Kidney epithelial cell (primary cell): ENCODE data around the gene CD3D. TPM values are rescaled to one million over a fixed set of nuclear protein-coding genes. Genes with fewer than 3 reads are reported as not detected.

Source experiments
- DNase-seq: peaks from one replicate; pipeline ENCODE4 v3.0.0-alpha.2; 2010; ENCODE audit warnings: low read depth
- H3K27me3 ChIP-seq: 2 replicates; pipeline ENCODE4 v1.6.0; 2011; ENCODE audit warnings: low read length; ENCODE audit not compliant: control insufficient read depth, insufficient read depth
- H3K36me3 ChIP-seq: 2 replicates; pipeline ENCODE4 v1.5.1; 2011; ENCODE audit warnings: low read length; ENCODE audit not compliant: control insufficient read depth, insufficient read depth
- H3K4me3 ChIP-seq: 2 replicates; pipeline ENCODE4 v1.5.1; 2011; ENCODE audit warnings: low read depth, mild to moderate bottlenecking, control low read depth, low read length
- CTCF ChIP-seq: IDR thresholded peaks from 2 replicates; pipeline ENCODE4 v1.5.1; 2011; ENCODE audit warnings: mild to moderate bottlenecking, moderate library complexity, low read length, control low read depth, inconsistent platforms; ENCODE audit not compliant: insufficient read depth, poor library complexity, severe bottlenecking
- total RNA-seq: library from RNA; depleted of rRNA; stranded (reverse); fragments of >200 nt; gene quantifications from 2 replicates; pipeline ENCODE4 v1.2.3, GENCODE V29; 2015

The CD3D gene
- not detected in 2 replicates for total RNA-seq

- Histone ChIP-seq H3K36me3 (no peaks in the 10 kb centered on the region), H3K4me3 (no peak within 1 kb of the TSS), H3K27me3 (peaks cover 5% of the 10 kb centered on the region)
- DNase-seq = no peak
- no peak for TF ChIP-seq CTCF
Observed at GRCh38 chr11:118342503-118343161, at the start of gene CD3D. Gene CD3D, minus strand, starts transcription at chr11:118342705. Its CDS starts 98 bp downstream, at chr11:118342607.

- Histone ChIP-seq H3K27me3 (no peaks in the 10 kb centered on the region), H3K4me3 (no peak overlapping the region), H3K36me3 (no peaks in the 10 kb centered on the region)
- TF ChIP-seq CTCF = no peak
- DNase-seq = no peak
Observed at GRCh38 chr11:118383657-118384056, 41.2 kb upstream of the CD3D start.

- Histone ChIP-seq H3K36me3 (no peaks in the 10 kb centered on the region), H3K4me3 (no peak overlapping the region), H3K27me3 (no peaks in the 10 kb centered on the region)
- no peak for TF ChIP-seq CTCF
- no peak for DNase-seq
Observed at GRCh38 chr11:118382954-118383353, 40.4 kb upstream of the CD3D start.

- TF ChIP-seq CTCF = no peak
- Histone ChIP-seq H3K4me3 (no peak overlapping the region), H3K36me3 (no peaks in the 10 kb centered on the region), H3K27me3 (no peaks in the 10 kb centered on the region)
- DNase-seq = no peak
Observed at GRCh38 chr11:118380571-118380970, 38.1 kb upstream of the CD3D start.

- no peak overlapping the region for H3K4me3 ChIP-seq
- TF ChIP-seq CTCF = no peak
- no peaks in the 10 kb centered on the region for H3K36me3 ChIP-seq
- no peaks in the 10 kb centered on the region for H3K27me3 ChIP-seq
- DNase-seq = no peak
Observed at GRCh38 chr11:118379497-118379896, 37.0 kb upstream of the CD3D start.

GRCh38 chr11:118375978-118376377 is 33.5 kb upstream of the CD3D start:
- TF ChIP-seq CTCF = no peak
- no peak for DNase-seq
- H3K4me3 ChIP-seq = no peak overlapping the region
- H3K27me3 ChIP-seq = no peaks in the 10 kb centered on the region
- H3K36me3 ChIP-seq = peaks cover 1% of the 10 kb centered on the region
